Panc1 (cell line): ENCODE measurements around the gene CCT5. TPM values are rescaled to one million over a fixed set of nuclear protein-coding genes. Genes with fewer than 3 reads are reported as not detected.

Source experiments
- ATAC-seq: fragments of 200-7000 bp; cut with Tn5 transposase; 2 replicates; pipeline ENCODE4 v1.9.1; 2020; ENCODE audit warnings: mild to moderate bottlenecking, moderate library complexity
- BruUV-seq: library from RNA; stranded (reverse); fragments of 400-500 nt; replicated peaks from 2 replicates; lab custom pipeline; 2021; lab: Mats Ljungman, UMichigan
- CTCF ChIA-PET: fragments of 300-600 bp; sonication (Branson Sonifier 250); formaldehyde crosslinking; loops from one replicate; lab custom pipeline; 2022; ENCODE audit warnings: antibody characterized with exemption; lab: Charles Lee
- POLR2A ChIA-PET: fragments of 300-600 bp; sonication (Branson Sonifier 250); formaldehyde crosslinking; loops from one replicate; lab custom pipeline; 2022; ENCODE audit warnings: antibody characterized with exemption; lab: Charles Lee
- DNase-seq: peaks from one replicate; pipeline ENCODE4 v3.0.0-alpha.2; 2010; ENCODE audit warnings: low read depth, low spot score
- H3K27ac ChIP-seq: 2 replicates; pipeline ENCODE4 v1.5.1; 2011; ENCODE audit warnings: mild to moderate bottlenecking, low read length, inconsistent platforms
- H3K27me3 ChIP-seq: fragments of 200-500 bp; sonication (Bioruptor generic); 2 replicates; pipeline ENCODE4 v1.6.0; 2014; ENCODE audit warnings: low read length, inconsistent platforms; ENCODE audit not compliant: control insufficient read depth, insufficient read depth
- H3K36me3 ChIP-seq: fragments of 200-500 bp; sonication (Bioruptor generic); 2 replicates; pipeline ENCODE4 v1.5.1; 2014; ENCODE audit warnings: inconsistent platforms, mild to moderate bottlenecking, low read length, moderate library complexity; ENCODE audit not compliant: control insufficient read depth, insufficient read depth
- H3K4me1 ChIP-seq: 2 replicates; pipeline ENCODE4 v1.5.1; 2011; ENCODE audit warnings: inconsistent platforms, mild to moderate bottlenecking, low read length, moderate library complexity; ENCODE audit not compliant: control insufficient read depth, insufficient read depth
- H3K4me3 ChIP-seq, 2 experiments: 2 replicates each; pipeline ENCODE4 v1.5.1; 2011 to 2012; ENCODE audit warnings: low read depth in 2 of 2, low read length in 2 of 2, mild to moderate bottlenecking in 2 of 2, inconsistent platforms in 1 of 2, moderate library complexity in 1 of 2
- H3K9me3 ChIP-seq: fragments of 200-500 bp; sonication (Bioruptor generic); 2 replicates; pipeline ENCODE4 v1.5.1; 2014; ENCODE audit warnings: low read depth, mild to moderate bottlenecking, inconsistent platforms, low read length, moderate library complexity; ENCODE audit not compliant: control insufficient read depth, insufficient read depth
- CTCF ChIP-seq: fragments of 450-650 bp; IDR thresholded peaks from 2 replicates; pipeline ENCODE4 v1.5.1; 2017; ENCODE audit warnings: mild to moderate bottlenecking
- POLR2AphosphoS5 ChIP-seq: IDR thresholded peaks from 2 replicates; pipeline ENCODE4 v1.6.1; 2012; ENCODE audit warnings: mild to moderate bottlenecking, low read depth, low read length, moderate library complexity
- SIN3A ChIP-seq: IDR thresholded peaks from 2 replicates; pipeline ENCODE4 v1.6.1; 2012; ENCODE audit warnings: low read depth, mild to moderate bottlenecking, low read length, moderate library complexity, borderline replicate concordance; ENCODE audit not compliant: insufficient read depth
- TCF7L2 ChIP-seq: IDR thresholded peaks from 2 replicates; pipeline ENCODE4 v1.6.1; 2011; ENCODE audit warnings: mild to moderate bottlenecking, low read depth, low read length, inconsistent platforms
- in situ Hi-C: cut with HindIII; loops from 2 replicates; pipeline ENCODE4 v1.10.0; 2016; ENCODE audit warnings: low sequenced_read_pairs, low pct_unique_long_range_greater_than_20kb
- intact Hi-C: fragments of 100-400 bp; cut with micrococcal nuclease; formaldehyde crosslinking; loops from one replicate; pipeline ENCODE4 v1.10.0; 2022; ENCODE audit not compliant: unreplicated experiment
- total RNA-seq: library from RNA; stranded (reverse); gene quantifications from one replicate; pipeline ENCODE4 v1.2.1, GENCODE V29; 2021; ENCODE audit not compliant: unreplicated experiment
- TF ChIP-seq, protein P1 (sequence below), 2 experiments: IDR thresholded peaks; 2 replicates each; pipeline ENCODE4 v1.6.1; 2011 to 2012; ENCODE audit warnings: low read depth in 2 of 2, control low read depth in 1 of 2, low read length in 1 of 2, mild to moderate bottlenecking in 1 of 2, moderate library complexity in 1 of 2; ENCODE audit not compliant: insufficient read depth in 1 of 2

Gene CCT5
- total RNA-seq, 1 experiment from 2014 or later: 476 TPM

GRCh38 chr5:10306114-10306513 lies 56.0 kb downstream of the CCT5 start:
- Histone ChIP-seq H3K9me3 (no peaks in the 10 kb centered on the region), H3K27ac (peak overlapping the region; percentile 87), H3K27me3 (no peaks in the 10 kb centered on the region), H3K4me1 (peaks cover 60% of the 10 kb centered on the region), H3K36me3 (no peaks in the 10 kb centered on the region), H3K4me3 (peak overlapping the region; percentile 61 to 64)
- BruUV-seq: no TSS peak
- TF ChIP-seq CTCF (no peak), SIN3A (no peak)
- TF ChIP-seq, protein P1, sequence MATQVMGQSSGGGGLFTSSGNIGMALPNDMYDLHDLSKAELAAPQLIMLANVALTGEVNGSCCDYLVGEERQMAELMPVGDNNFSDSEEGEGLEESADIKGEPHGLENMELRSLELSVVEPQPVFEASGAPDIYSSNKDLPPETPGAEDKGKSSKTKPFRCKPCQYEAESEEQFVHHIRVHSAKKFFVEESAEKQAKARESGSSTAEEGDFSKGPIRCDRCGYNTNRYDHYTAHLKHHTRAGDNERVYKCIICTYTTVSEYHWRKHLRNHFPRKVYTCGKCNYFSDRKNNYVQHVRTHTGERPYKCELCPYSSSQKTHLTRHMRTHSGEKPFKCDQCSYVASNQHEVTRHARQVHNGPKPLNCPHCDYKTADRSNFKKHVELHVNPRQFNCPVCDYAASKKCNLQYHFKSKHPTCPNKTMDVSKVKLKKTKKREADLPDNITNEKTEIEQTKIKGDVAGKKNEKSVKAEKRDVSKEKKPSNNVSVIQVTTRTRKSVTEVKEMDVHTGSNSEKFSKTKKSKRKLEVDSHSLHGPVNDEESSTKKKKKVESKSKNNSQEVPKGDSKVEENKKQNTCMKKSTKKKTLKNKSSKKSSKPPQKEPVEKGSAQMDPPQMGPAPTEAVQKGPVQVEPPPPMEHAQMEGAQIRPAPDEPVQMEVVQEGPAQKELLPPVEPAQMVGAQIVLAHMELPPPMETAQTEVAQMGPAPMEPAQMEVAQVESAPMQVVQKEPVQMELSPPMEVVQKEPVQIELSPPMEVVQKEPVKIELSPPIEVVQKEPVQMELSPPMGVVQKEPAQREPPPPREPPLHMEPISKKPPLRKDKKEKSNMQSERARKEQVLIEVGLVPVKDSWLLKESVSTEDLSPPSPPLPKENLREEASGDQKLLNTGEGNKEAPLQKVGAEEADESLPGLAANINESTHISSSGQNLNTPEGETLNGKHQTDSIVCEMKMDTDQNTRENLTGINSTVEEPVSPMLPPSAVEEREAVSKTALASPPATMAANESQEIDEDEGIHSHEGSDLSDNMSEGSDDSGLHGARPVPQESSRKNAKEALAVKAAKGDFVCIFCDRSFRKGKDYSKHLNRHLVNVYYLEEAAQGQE (IDR thresholded peaks at IDR 0.05; ENCODE audit: insufficient read depth in 1 of 2, low read depth in 2 of 2, low read length in 1 of 2): no peak
- in situ Hi-C loops: no loop called here
- DNase-seq (no peak), ATAC-seq (no peak)
- CTCF ChIA-PET: no interaction called here
- POLR2A ChIA-PET: no interaction called here
- intact Hi-C loops: no loop called here

GRCh38 chr5:10306806-10307205 lies 56.7 kb downstream of the CCT5 start:
- peak overlapping the region; percentile 87 for H3K27ac ChIP-seq
- in situ Hi-C loops: no loop called here
- ChIA-PET CTCF (no interaction called here), POLR2A (no interaction called here)
- H3K36me3 ChIP-seq: no peaks in the 10 kb centered on the region
- intact Hi-C loops: no loop called here
- TF ChIP-seq TCF7L2 (no peak), SIN3A (no peak), POLR2AphosphoS5 (no peak), CTCF (no peak)
- TF ChIP-seq, protein P1 (IDR thresholded peaks at IDR 0.05; ENCODE audit: insufficient read depth in 1 of 2, low read depth in 2 of 2, low read length in 1 of 2): no peak
- DNase-seq: no peak
- H3K9me3 ChIP-seq: no peaks in the 10 kb centered on the region
- H3K27me3 ChIP-seq: no peaks in the 10 kb centered on the region
- ATAC-seq: no peak
- BruUV-seq: no TSS peak
- peaks cover 56% of the 10 kb centered on the region for H3K4me1 ChIP-seq
- H3K4me3 ChIP-seq: peak overlapping the region; percentile 61 to 64
